GM13977 (cell line): Measurements from ENCODE around the gene MPPED1.

Source experiments
- DNase-seq: peaks from one replicate; pipeline ENCODE4 v3.0.0; 2012; ENCODE audit warnings: low spot score
- CTCF ChIP-seq: IDR thresholded peaks from 2 replicates; pipeline ENCODE4 v1.5.1; 2012; ENCODE audit warnings: mild to moderate bottlenecking, control low read depth; ENCODE audit not compliant: insufficient read depth; ENCODE audit errors: extremely low read depth, missing control alignments
- in situ Hi-C: fragments of 300-500 bp; cut with MboI; formaldehyde crosslinking; loops from one replicate; pipeline ENCODE4 v1.12.0; 2022; ENCODE audit warnings: low sequenced_read_pairs, low pct_unique_long_range_greater_than_20kb, mixed read lengths, inconsistent platforms; ENCODE audit not compliant: unreplicated experiment

MPPED1 gene

DNA sequence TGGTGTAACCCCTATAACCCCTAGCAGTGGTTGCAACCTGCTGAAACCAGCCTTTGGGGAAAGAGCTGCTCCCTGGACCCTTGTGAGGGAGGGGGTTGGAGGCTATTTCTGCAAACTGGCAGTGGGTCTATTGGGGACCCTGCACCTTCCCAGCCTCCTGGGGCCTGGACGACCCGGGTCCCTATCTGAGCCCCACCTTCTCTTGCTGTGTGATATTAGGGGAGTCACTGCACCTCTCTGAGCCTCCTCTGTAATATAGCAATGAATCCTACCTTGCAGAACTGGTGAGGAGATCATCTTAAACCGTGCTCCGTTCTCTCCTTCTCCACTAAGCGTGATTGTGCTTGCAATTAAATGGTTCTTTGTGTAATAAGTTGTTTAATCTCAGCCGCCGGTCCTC is 24.0 kb upstream of the MPPED1 start:
- DNase-seq, result no peak
- in situ Hi-C loops, result no loop called here

GRCh38 chr22:43388420-43388851 is 23.4 kb upstream of the MPPED1 start:
- peak; percentile 87 for DNase-seq
- peak; percentile 99 for TF ChIP-seq CTCF
- in situ Hi-C loops, result no loop called here

More for the DNA sequence above, 24.0 kb upstream of the MPPED1 start:
- no peak for TF ChIP-seq CTCF

GRCh38 chr22:43389227-43389836 is 22.5 kb upstream of the MPPED1 start:
- no peak for TF ChIP-seq CTCF
- in situ Hi-C loops, result no loop called here
- no peak for DNase-seq

DNA sequence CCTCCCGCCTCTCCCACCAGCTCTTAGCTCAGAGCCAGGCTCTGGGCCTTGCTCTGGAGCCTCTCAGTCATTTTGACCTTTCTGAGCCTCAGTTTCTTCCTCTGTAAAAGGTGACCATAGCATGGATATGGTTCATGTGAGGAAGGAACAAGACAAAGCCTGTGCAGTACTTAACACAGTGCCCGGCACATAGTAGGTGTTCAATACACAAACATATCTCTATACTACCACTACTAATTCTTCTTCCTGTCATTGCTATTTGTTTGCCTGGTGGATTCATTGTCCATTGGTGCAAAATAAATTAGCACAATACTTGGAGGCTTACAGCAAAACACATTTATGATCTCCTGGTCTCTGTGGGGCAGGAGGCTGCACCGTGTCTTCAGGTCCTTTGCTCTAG is 21.6 kb upstream of the MPPED1 start:
- in situ Hi-C loops, result no loop called here
- DNase-seq, result no peak
- TF ChIP-seq CTCF, result no peak

DNA sequence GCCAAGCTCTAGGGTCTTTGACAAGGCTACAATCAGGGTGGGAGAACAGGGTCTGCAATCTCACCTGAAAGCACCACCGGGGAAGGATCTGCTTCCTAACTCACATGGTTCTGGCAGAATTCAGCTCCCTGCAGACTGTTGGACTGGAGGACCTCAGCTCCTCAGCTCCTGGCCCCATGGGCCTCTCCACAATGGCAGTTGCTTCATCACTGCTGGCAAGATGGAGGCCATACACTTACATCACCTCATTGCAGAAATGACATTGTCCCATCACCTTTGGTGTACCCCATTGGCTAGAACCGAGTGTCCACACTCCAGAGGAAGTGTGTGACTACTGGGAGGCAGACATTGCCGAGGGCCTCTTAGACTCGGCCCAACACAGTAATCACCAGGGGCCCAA is 20.9 kb upstream of the MPPED1 start:
- in situ Hi-C loops, result no loop called here
- no peak for DNase-seq
- TF ChIP-seq CTCF, result no peak

DNA sequence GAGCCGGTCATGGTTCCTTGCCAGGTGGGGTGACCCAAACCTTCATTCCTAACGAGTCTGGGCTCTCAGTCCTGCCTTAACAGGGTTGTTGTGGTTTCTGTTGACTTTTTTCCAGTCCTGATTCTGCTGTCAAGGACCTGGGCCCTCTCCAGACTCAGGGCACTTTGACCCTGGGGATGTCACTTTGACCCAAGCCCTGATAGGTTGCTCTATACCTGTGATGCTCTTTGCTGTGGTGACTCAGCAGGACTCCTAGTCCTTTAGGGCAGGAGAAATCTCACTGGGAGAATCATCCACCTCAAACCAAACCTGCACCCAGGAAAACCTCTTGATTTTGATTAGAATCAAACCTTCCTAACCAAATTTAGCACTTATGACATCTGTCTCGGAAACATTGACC is 20.5 kb upstream of the MPPED1 start:
- DNase-seq, result no peak
- in situ Hi-C loops, result no loop called here
- TF ChIP-seq CTCF, result no peak
